GM23338 (cell line): ENCODE results near the gene NDUFA12.

Experiments used
- CREB1 ChIP-seq: fragments of 250-450 bp; sonication (Bioruptor Pico); IDR thresholded peaks from 2 replicates; pipeline ENCODE4 v1.5.0; 2020; ENCODE audit warnings: low read depth, mild to moderate bottlenecking, moderate library complexity
- CTCF ChIP-seq, 2 experiments: fragments of 200-600 bp in 1 of 2; sonication (generic) in 1 of 2; conservative IDR thresholded peaks; 2 replicates each; pipeline versions ENCODE4 v1.5.1 to v1.6.1; 2016 to 2017; ENCODE audit warnings: antibody characterized with exemption in 2 of 2, low read depth in 2 of 2, mild to moderate bottlenecking in 2 of 2, moderate library complexity in 1 of 2
- EZH2 ChIP-seq: fragments of 200-600 bp; sonication (generic); IDR thresholded peaks from one replicate; pipeline ENCODE4 v1.8.0; 2017; ENCODE audit warnings: antibody characterized with exemption, mild to moderate bottlenecking, low read depth; ENCODE audit not compliant: unreplicated experiment
- EZH2phosphoT487 ChIP-seq: fragments of 200-600 bp; sonication (generic); IDR thresholded peaks from one replicate; pipeline ENCODE4 v1.8.1; 2018; ENCODE audit warnings: antibody characterized with exemption; ENCODE audit not compliant: unreplicated experiment
- JUNB ChIP-seq: IDR thresholded peaks from one replicate; pipeline ENCODE4 v1.6.1; 2016; ENCODE audit warnings: antibody characterized with exemption; ENCODE audit not compliant: unreplicated experiment
- NANOG ChIP-seq: IDR thresholded peaks from 2 replicates; pipeline ENCODE4 v1.6.1; 2016; ENCODE audit warnings: antibody characterized with exemption, borderline replicate concordance
- POLR2AphosphoS5 ChIP-seq: IDR thresholded peaks from 2 replicates; pipeline ENCODE4 v1.6.1; 2016; ENCODE audit warnings: antibody characterized with exemption, low read depth
- REST ChIP-seq: IDR thresholded peaks from one replicate; pipeline ENCODE4 v1.6.1; 2018; ENCODE audit warnings: antibody characterized with exemption; ENCODE audit not compliant: unreplicated experiment

GRCh38 chr12:94963649-94964048 is 39.8 kb downstream of the NDUFA12 start:
- no peak for TF ChIP-seq CTCF (conservative IDR thresholded peaks at IDR 0.05; ENCODE audit: low read depth in 2 of 2)
- no peak for TF ChIP-seq CREB1 (CRISPR knock-in tag)
- TF ChIP-seq REST = no peak
- no peak for TF ChIP-seq EZH2
- TF ChIP-seq POLR2AphosphoS5 = no peak
- no peak for TF ChIP-seq NANOG
- no peak for TF ChIP-seq EZH2phosphoT487
- TF ChIP-seq JUNB = no peak
